Heart left ventricle (tissue), 16 donors: ENCODE data around the gene HOXB13. TPM values are rescaled to one million over a fixed set of nuclear protein-coding genes. Genes with fewer than 3 reads are reported as not detected.

Experiments used
- ATAC-seq, 4 donors: fragments of 200-7000 bp; cut with Tn5 transposase; one replicate each; pipeline ENCODE4 v1.9.1; 2020 to 2022; ENCODE audit warnings: moderate library complexity in 4 of 4, mild to moderate bottlenecking in 3 of 4, moderate number of reproducible peaks in 1 of 4
- DNase-seq, 5 donors: peaks; one replicate each; pipeline ENCODE4 v3.0.0-alpha.2; 2020
- H3K27ac ChIP-seq, 12 donors: fragments of 200-600 bp; sonication (generic) in 4 of 12; one replicate each; pipeline versions ENCODE4 v1.5.0 to v1.8.0; 2016 to 2022; ENCODE audit warnings: mild to moderate bottlenecking in 2 of 12
- H3K27me3 ChIP-seq, 9 donors: fragments of 200-600 bp; sonication (generic) in 2 of 9; one replicate each; pipeline versions ENCODE4 v1.5.1 to v1.8.0; 2016 to 2022; ENCODE audit warnings: mild to moderate bottlenecking in 3 of 9
- H3K36me3 ChIP-seq, 9 donors: fragments of 200-600 bp; sonication (generic) in 2 of 9; one replicate each; pipeline versions ENCODE4 v1.5.0 to v1.8.0; 2018 to 2022; ENCODE audit warnings: mild to moderate bottlenecking in 2 of 9
- H3K4me1 ChIP-seq, 12 donors: fragments of 200-600 bp; sonication (generic) in 4 of 12; one replicate each; pipeline versions ENCODE4 v1.5.0 to v1.8.0; 2016 to 2022; ENCODE audit warnings: mild to moderate bottlenecking in 3 of 12
- H3K4me3 ChIP-seq, 12 donors: fragments of 200-600 bp; sonication (generic) in 4 of 12; one replicate each; pipeline versions ENCODE4 v1.5.0 to v1.8.0; 2017 to 2022; ENCODE audit warnings: mild to moderate bottlenecking in 9 of 12, moderate library complexity in 4 of 12
- H3K9me3 ChIP-seq, 12 donors: fragments of 200-600 bp; sonication (generic) in 4 of 12; one replicate each; pipeline versions ENCODE4 v1.5.0 to v1.8.0; 2016 to 2022; ENCODE audit warnings: mild to moderate bottlenecking in 1 of 12
- POLR2A ChIP-seq, 2 donors: fragments of 450-650 bp; IDR thresholded peaks; one replicate each; pipeline ENCODE4 v1.6.1; 2017; ENCODE audit warnings: antibody characterized with exemption in 2 of 2, mild to moderate bottlenecking in 2 of 2, moderate library complexity in 2 of 2
- WGBS, 4 donors: extraction: QIAGEN DNeasy Blood & Tissue Kit in 2 of 4; methylation state at CpG; one replicate each; pipeline versions ENCODE4 v1.1.5 to v1.1.7; 2013 to 2018; 5-methylcytosine and 5-hydroxymethylcytosine counted together
- intact Hi-C, 10 donors: fragments of 100-400 bp; cut with DNase I; formaldehyde crosslinking; loops; one replicate each; pipeline versions ENCODE4 v1.11.1 to v1.14.2; 2022
- polyA plus RNA-seq, 2 donors: library from polyadenylated mRNA; stranded (reverse); fragments of 200-250 nt; gene quantifications; one replicate each; pipeline ENCODE4 v1.2.3, GENCODE V29; 2013
- total RNA-seq, 9 donors: library from RNA; depleted of rRNA in 2 of 9; stranded (reverse); fragments of >200 nt in 2 of 9; fragmentation: NEBNext Ultra II Directional in 3 of 9; extraction: Animal tissue kit (Norgen Biotek cat#: 25700) in 3 of 9; gene quantifications; one replicate each; pipeline versions ENCODE4 v1.1.0 to v1.2.4, GENCODE V29; 2016 to 2023
- TF ChIP-seq, protein P1 (sequence below), 12 donors: fragments of 200-600 bp; sonication (generic) in 4 of 12; IDR thresholded peaks; one replicate each; pipeline versions ENCODE4 v1.5.0 to v1.8.0; 2018 to 2022; ENCODE audit warnings: antibody characterized with exemption in 12 of 12, mild to moderate bottlenecking in 5 of 12
- donor health status: ischemic (EF 13 %, LVEDD 7.1; RV severe dilation, severe dysfunction).
- donor health status: healthy with polysubstance abuse.
- donor health status: DM: no; HTN: yes; CAD: no.
- donor health status: DM: no; HTN: no; CAD: no.
- donor health status: ischemic (EF 25% LVEDD 6.9; RV normal size, moderate dysfunction).
- donor health status: ischemic (EF 25% LVEDD 5.7; RV mildly dilated, moderate dysfunction).
- donor health status: healthy.
- donor health status: DM: yes; HTN: yes; CAD: no.
- donor health status: ischemic (EF 35%, LVEDD 5.7; RV mildly dilated, moderate dysfunction).
- donor health status: nonischemic (EF 11% LVEDD 7.7; RV severe dilation, severe dysfunction).
- donor health status: DM: yes; HTN: yes; CAD: no.
- donor health status: PGD.
- donor health status: ischemic (EF 29% LVEDD 5.4; RV normal size, mild dysfunction).
- donor health status: nonischemic (EF 23%, LVEDD 6.1; RV moderate dilation, normal function).

The HOXB13 gene
- total and polyA plus RNA-seq, 11 donors = not detected

DNA sequence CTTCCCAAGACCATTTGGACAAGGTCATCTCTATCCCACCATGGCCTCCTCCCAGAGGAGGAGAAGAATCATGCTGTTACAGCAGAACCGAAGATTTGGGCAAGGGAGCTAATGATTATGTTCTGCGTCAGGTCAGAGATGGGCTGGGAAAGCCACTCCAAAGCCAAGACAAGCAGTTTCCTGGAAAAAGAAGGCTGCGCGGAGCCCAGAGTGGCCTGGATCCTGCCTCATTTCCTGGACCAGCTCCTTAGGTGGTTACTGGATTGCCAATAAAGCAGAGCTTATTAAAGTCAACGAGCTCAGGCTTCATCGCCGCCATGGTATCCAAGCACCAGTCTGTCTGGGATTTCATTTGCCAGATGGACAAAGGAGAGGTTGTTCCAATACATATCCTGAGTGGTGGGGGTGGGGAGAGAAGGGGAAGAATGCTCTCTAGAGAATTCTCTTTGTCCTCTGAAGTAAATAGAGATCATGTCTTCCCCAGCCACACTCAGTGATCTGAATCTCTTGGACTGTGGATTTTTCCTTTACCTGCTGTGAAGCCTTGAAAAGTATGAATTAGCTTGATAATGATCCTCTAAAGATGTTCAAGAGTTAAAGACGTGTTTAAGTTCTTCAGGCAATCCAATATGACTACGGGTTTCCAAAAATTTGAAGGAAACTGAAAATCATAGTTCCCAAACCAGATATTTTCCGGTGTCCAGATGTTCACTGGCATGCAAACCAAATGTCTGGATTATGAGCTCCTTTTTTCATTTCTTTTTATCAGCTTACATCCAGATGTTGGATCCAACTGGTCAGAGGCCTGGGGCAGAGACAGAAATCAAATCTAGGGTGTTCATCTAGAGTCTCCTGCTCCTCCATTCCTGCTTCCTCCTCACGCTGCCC is 23.9 kb downstream of the HOXB13 start:
- no peak overlapping the region for H3K27ac ChIP-seq
- H3K9me3 ChIP-seq = no peaks in the 10 kb centered on the region
- no peak overlapping the region for H3K4me3 ChIP-seq
- WGBS, 4 donors = 65 to 71% (median 69%) methylated on average over 11 of the region's 11 CpGs
- intact Hi-C loops = no loop called here
- H3K27me3 ChIP-seq = peaks cover 14 to 99% (median 43%) of the 10 kb centered on the region in 9 donors
- DNase-seq = no peak
- H3K4me1 ChIP-seq = no peaks in the 10 kb centered on the region
- no peaks in the 10 kb centered on the region for H3K36me3 ChIP-seq
- ATAC-seq = no peak
- TF ChIP-seq, protein P1, sequence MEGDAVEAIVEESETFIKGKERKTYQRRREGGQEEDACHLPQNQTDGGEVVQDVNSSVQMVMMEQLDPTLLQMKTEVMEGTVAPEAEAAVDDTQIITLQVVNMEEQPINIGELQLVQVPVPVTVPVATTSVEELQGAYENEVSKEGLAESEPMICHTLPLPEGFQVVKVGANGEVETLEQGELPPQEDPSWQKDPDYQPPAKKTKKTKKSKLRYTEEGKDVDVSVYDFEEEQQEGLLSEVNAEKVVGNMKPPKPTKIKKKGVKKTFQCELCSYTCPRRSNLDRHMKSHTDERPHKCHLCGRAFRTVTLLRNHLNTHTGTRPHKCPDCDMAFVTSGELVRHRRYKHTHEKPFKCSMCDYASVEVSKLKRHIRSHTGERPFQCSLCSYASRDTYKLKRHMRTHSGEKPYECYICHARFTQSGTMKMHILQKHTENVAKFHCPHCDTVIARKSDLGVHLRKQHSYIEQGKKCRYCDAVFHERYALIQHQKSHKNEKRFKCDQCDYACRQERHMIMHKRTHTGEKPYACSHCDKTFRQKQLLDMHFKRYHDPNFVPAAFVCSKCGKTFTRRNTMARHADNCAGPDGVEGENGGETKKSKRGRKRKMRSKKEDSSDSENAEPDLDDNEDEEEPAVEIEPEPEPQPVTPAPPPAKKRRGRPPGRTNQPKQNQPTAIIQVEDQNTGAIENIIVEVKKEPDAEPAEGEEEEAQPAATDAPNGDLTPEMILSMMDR (IDR thresholded peaks at IDR 0.05) = no peak
- no peak for TF ChIP-seq POLR2A (IDR thresholded peaks at IDR 0.05)

DNA sequence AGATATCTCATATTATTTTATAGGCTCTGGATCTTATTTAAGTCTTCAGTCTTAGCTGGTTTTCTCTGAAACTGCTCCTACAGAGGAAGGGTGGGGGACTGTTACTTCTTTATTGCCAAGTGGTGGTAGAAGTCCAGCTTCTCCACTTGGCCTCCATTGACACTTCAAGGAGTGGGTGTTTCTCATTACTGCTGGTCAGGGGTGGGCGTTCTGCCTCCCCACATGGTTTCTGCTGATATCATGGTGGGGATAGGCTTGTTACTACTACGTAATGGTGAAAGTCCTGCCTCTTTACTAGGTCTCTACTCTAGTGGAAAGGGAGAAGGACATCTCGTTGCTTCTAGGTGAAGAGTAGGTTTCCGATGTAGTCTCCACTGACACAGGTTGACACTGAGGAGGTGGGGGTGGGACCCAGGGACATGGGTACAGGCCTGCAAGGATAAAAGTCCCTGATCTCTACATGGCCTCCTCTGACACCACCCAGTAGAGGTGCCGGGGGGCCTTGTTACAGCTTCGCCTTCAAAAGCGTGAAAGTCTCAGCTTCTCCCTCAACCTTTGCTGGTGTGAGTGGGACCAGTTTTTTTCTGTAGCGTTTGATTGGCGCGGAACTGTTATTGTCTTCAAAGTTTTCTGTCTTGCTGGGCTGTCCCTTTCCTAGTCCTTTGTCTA is 26.6 kb downstream of the HOXB13 start:
- Histone ChIP-seq H3K27ac (no peak overlapping the region), H3K4me3 (no peak overlapping the region), H3K9me3 (no peaks in the 10 kb centered on the region), H3K4me1 (no peaks in the 10 kb centered on the region), H3K36me3 (no peaks in the 10 kb centered on the region), H3K27me3 (peaks cover 6 to 99% (median 40%) of the 10 kb centered on the region in 9 donors)
- DNase-seq (no peak), ATAC-seq (no peak)
- intact Hi-C loops = no loop called here
- TF ChIP-seq, protein P1 (IDR thresholded peaks at IDR 0.05) = no peak
- TF ChIP-seq POLR2A (IDR thresholded peaks at IDR 0.05) = no peak
- WGBS, 4 donors = 87 to 93% (median 90%) methylated on average over 10 of the region's 10 CpGs

DNA sequence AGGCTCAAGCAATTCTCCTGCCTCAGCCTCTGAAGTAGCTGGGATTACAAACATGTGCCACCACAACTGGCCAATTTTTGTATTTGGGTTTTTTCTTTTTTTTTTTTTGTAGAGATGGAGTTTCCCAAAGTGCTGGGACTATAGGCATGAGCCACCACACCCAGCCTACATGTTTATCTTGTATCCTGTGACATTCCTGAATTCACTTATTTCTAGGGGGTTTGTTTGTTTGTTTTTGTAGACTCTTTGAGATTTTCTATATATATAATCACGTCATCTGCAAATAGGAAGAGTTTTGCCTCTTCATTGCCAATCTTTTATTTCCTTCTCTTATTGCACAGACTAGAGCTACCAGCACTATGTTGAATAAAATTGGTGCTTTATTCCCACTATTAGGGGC is 35.4 kb downstream of the HOXB13 start:
- Histone ChIP-seq H3K4me3 (no peak overlapping the region), H3K9me3 (peaks cover 0 to 7% (median 2%) of the 10 kb centered on the region in 12 donors), H3K27me3 (peaks cover 0 to 59% (median 23%) of the 10 kb centered on the region in 9 donors), H3K4me1 (no peaks in the 10 kb centered on the region), H3K27ac (no peak overlapping the region), H3K36me3 (no peaks in the 10 kb centered on the region)
- ATAC-seq (no peak), DNase-seq (no peak)
- intact Hi-C loops = no loop called here
- no peak for TF ChIP-seq POLR2A (IDR thresholded peaks at IDR 0.05)
- TF ChIP-seq, protein P1 (IDR thresholded peaks at IDR 0.05) = no peak
- 27 to 37% (median 34%) methylated on average over 1 of the region's 1 CpG for WGBS, 4 donors

DNA sequence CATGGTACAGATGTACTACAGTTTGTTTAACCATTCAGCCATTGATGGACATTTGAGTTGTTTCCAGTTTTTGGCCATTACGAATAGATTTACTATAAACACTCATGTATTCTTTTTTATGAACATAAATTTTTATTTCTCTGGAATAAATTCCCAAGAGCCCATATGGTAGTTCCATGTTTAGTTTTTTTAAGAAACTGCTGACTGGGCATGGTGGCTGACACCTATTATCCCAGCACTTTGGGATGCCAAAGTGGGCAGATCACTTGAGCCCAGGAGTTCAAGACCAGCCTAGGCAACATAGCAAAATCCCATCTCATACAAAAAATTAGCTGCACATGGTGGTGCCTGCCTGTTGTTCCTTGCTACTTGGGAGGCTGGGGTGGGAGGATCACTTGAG is 36.5 kb downstream of the HOXB13 start:
- Histone ChIP-seq H3K9me3 (peaks cover 0 to 7% (median 2%) of the 10 kb centered on the region in 12 donors), H3K4me3 (no peak overlapping the region), H3K4me1 (no peaks in the 10 kb centered on the region), H3K36me3 (no peaks in the 10 kb centered on the region), H3K27ac (no peak overlapping the region), H3K27me3 (peaks cover 0 to 58% (median 16%) of the 10 kb centered on the region in 9 donors)
- TF ChIP-seq, protein P1 (IDR thresholded peaks at IDR 0.05) = no peak
- no peak for TF ChIP-seq POLR2A (IDR thresholded peaks at IDR 0.05)
- DNase-seq (no peak), ATAC-seq (no peak)
- 84 to 91% (median 91%) methylated on average over 1 of the region's 1 CpG for WGBS, 4 donors
- intact Hi-C loops = no loop called here
